Cardiac fibroblast (primary cell): Measurements from ENCODE around the gene TMEM38B.
"Not testable (repeated sequence)": the region's sequence is repeated elsewhere in the genome, so short reads cannot be mapped to it uniquely, and the experiment has no call there.

Experiments
- DNase-seq, 2 donors: peaks; one replicate each; pipeline versions ENCODE4 v3.0.0 to v3.0.0-alpha.2; 2010; ENCODE audit warnings: low read depth in 2 of 2
- H3K4me3 ChIP-seq, 2 donors: replicated peaks in 1 of 2; 1 replicate in 1 of 2; 2 replicates in 1 of 2; pipeline ENCODE4 v1.5.1; 2011; ENCODE audit warnings: low read depth in 2 of 2, low read length in 2 of 2, mild to moderate bottlenecking in 2 of 2, moderate library complexity in 1 of 2
- CTCF ChIP-seq: IDR thresholded peaks from one replicate; pipeline ENCODE4 v1.5.1; 2011; ENCODE audit warnings: low read depth, mild to moderate bottlenecking, low read length, inconsistent platforms

Gene TMEM38B

DNA sequence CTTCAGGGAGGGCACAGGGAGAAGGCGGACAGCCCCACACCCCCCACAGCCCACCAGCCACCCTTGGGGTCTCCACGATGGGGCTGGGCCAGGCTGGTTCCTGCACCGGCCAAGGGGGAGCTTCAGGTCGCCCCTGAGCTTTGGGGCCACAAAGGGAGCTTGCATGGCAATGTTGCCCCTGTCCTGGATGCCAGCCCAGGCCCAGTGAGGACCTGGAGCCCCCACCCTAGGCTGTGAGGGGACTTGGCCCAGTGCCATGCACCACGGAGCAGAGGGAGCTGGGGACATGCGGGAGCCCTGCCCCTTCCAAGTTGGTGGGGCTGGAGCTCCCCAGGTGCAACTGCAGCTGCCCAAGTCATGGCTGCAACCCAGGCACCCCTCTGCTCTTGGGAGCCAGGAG is 18.4 kb downstream of the TMEM38B start:
- TF ChIP-seq CTCF, result no peak
- no peak overlapping the region for H3K4me3 ChIP-seq
- DNase-seq, result no peak

DNA sequence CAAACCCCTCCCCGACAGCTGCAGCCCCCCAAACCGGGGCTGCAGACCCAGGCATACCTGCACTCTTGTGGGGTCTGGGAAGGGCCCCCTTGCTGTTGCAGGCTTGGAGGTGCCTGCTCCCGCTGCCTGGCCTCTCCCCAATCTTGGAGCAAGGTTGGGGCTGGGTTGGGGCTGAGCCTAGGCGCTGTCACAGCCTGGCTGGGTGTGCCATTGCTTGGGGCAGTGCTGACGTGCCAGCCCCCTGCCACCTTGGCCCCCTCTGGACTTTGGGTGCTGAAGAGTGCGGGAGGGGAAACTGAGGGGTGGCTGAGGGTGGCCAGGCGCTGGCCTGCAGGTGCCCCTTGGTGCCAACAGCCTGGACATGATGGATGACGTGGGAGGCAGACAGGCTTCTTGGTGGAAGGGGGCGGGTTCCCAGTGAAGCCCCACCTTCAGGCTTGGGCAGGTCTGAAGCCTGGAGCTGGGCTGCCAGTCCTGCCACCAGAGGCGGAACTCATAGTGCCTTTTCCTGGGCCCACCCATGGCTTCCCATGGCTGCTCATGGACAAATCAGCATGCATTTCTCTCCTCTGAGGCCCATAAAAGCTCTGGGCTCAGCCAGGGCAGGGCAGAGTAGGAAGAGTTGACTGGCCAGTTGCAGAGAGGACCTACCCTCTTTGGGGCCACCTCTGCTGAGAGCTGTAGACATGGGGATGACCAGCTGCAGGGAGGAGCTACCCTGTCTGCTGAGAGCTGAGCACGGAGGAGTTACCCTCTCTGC is 19.1 kb downstream of the TMEM38B start:
- no peak for DNase-seq
- no peak for TF ChIP-seq CTCF
- no peak overlapping the region for H3K4me3 ChIP-seq

DNA sequence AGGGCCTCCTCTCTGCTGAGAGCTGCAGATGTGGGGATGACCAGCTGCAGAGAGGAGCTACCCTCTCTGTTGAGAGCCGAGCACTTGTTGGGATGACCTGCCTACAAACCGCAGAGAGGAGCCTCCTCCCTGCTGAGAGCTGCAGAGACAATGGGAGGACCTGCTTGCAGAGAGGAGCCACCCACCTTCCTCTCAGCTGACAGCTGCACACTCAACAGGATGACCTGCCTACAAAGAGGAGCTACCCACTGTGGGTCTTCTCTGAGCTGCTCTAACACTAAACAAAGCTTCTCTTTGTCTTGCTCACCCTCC is 19.6 kb downstream of the TMEM38B start:
- no peak for DNase-seq
- no peak for TF ChIP-seq CTCF

DNA sequence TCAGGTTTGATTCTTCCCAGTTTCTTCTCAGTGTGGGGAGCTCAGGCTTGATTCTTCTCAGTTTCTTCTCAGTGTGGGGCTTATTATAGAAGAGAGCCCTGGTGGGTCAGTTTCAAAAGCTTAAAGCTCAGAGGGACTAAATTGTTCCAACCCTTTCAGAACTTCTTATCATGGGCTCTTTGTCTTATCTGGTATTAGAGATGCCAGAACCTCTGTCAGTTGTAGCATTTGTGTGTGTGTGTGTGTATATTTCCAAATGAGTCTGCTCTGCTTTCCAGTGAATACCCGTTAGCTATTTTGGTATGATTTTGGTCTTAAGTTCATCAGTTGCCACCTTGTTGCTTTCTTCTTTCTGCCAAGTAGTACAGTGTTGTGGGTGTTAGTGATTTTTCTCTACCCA is 21.8 kb downstream of the TMEM38B start:
- H3K4me3 ChIP-seq, result no peak overlapping the region
- DNase-seq, result no peak
- TF ChIP-seq CTCF, result no peak

More for the DNA sequence above, 19.6 kb downstream of the TMEM38B start:
- no peak overlapping the region for H3K4me3 ChIP-seq

DNA sequence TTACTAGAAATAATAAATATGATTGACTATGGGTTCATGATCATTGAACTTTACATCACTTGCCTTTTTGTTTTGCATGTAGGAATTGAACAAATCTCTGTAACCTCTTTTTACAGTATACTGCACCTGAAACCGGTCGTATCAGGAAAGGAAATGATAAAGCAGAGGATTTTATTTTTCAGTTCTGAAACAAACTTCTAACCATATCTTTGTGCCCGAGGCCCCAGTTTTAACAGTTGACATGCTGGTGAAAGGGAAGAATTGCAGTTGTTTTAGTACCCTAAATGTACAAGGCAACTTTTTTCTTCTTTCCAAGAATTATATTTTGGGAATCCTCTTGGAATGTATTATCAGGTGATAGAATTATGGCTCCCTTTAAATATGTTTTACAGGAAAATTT is 27.8 kb downstream of the TMEM38B start:
- DNase-seq, result no peak
- TF ChIP-seq CTCF, result no peak
- no peak overlapping the region for H3K4me3 ChIP-seq

- no peak for DNase-seq
- TF ChIP-seq CTCF, result no peak
- no peak overlapping the region for H3K4me3 ChIP-seq
These were observed 31.0 kb downstream of the TMEM38B start for GRCh38 chr9:105725370-105725769.

DNA sequence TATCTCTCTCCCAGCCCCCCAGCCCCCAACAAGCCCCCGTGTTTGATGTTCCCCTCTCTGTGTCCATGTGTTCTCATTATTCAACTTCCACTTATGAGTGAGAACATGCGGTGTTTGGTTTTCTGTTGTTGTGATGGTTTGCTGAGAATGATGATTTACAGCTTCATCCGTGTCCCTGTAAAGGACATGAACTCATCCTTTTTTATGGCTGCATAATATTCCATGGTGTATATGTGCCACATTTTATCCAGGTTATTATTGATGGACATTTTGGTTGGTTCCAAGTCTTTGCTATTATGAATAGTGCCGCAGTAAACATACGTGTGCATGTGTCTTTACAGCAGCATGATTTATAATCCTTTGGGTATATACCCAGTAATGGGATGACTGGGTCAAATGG is 33.9 kb downstream of the TMEM38B start:
- DNase-seq, H3K4me3 ChIP-seq: not testable (repeated sequence)

GRCh38 chr9:105731420-105731819 is 37.1 kb downstream of the TMEM38B start:
- not testable (repeated sequence) for H3K4me3 ChIP-seq, DNase-seq
